ENCODE results near the gene CDC25C. TPM values are rescaled to one million over a fixed set of nuclear protein-coding genes. Genes with fewer than 3 reads are reported as not detected.

Gene CDC25C
- total and polyA plus RNA-seq, 2 experiments from 2014 or later = 5.0 to 16.2 TPM

DNA sequence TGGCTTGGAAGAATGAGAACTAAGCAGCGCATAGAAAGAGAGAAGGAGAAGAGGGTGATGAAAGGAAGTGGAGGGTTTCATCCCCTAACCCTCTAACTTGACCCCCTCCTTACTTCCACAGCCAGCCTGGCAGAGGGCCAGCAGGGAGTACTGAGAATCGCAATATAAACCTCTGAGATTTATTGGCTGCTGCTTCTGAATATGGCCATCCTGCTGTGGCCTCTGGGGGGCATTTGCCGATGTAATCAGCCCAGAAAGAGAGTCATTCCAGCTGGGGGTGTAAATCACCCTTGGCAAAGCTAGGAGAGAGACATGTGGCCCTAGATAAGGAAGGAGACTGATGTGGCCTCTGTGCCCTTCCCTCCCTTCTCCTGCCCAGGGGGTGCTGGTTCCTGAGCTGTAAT lies 56.2 kb downstream of the CDC25C start:
- Histone ChIP-seq H3K27me3 (peaks cover 20% of the 10 kb centered on the region), H3K4me1 (ENCODE audit: low read depth) (no peaks in the 10 kb centered on the region), H3K27ac (no peak overlapping the region), H3K4me3 (no peak overlapping the region), H3K9me3 (ENCODE audit: low read depth) (no peaks in the 10 kb centered on the region), H3K36me3 (no peaks in the 10 kb centered on the region)
- TF ChIP-seq, protein P1, sequence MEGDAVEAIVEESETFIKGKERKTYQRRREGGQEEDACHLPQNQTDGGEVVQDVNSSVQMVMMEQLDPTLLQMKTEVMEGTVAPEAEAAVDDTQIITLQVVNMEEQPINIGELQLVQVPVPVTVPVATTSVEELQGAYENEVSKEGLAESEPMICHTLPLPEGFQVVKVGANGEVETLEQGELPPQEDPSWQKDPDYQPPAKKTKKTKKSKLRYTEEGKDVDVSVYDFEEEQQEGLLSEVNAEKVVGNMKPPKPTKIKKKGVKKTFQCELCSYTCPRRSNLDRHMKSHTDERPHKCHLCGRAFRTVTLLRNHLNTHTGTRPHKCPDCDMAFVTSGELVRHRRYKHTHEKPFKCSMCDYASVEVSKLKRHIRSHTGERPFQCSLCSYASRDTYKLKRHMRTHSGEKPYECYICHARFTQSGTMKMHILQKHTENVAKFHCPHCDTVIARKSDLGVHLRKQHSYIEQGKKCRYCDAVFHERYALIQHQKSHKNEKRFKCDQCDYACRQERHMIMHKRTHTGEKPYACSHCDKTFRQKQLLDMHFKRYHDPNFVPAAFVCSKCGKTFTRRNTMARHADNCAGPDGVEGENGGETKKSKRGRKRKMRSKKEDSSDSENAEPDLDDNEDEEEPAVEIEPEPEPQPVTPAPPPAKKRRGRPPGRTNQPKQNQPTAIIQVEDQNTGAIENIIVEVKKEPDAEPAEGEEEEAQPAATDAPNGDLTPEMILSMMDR (IDR thresholded peaks at IDR 0.05; ENCODE audit: low read depth, low read length) = no peak
- peak in 1 of 2 donors; percentile 20 for DNase-seq (ENCODE audit: low read depth in 1 of 2, low spot score in 1 of 2)

DNA sequence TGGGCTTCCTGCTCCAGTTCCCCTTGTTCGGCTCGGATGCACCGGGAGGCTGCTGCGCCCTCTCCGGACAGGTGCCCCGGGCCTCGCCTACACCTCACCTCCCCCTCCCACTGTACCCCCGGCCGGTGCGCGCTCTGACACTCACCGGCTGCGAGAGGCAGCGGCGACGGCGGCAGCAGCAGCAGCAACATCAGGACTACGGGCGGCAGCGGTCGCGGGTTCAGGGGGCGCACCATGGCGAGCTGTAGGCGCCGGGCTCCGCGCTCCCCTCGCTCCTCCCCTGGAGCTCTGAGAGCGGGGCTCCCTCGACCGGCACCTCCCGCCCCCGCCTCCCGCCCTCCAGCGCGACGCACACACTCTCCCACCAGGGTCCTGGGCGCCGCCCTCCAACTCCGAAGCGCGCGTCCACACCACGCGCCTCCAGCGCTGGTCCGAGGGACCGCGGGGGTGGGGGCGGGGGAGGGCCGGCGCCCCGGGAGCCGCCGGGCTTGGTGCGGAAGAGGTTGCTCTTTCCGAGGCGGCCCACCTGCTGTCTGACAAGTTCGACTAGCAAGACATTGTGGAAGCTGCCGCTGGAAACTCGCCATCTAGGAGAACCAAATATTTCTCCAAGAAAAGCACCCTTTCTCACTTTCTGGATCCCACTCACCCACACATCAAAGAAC lies 57.3 kb downstream of the CDC25C start, which contains the start of gene GFRA3:
Gene GFRA3, minus strand, starts transcription at position 433 of the 665 bp plus-strand sequence. Its CDS starts 197 bp downstream, at position 236.
- no peaks in the 10 kb centered on the region for H3K9me3 ChIP-seq (ENCODE audit: low read depth)
- TF ChIP-seq, protein P1 (IDR thresholded peaks at IDR 0.05; ENCODE audit: low read depth, low read length) = no peak
- H3K4me1 ChIP-seq (ENCODE audit: low read depth) = no peaks in the 10 kb centered on the region
- no peaks in the 10 kb centered on the region for H3K36me3 ChIP-seq
- H3K27me3 ChIP-seq = peaks cover 20% of the 10 kb centered on the region
- DNase-seq (ENCODE audit: low read depth in 1 of 2, low spot score in 1 of 2) = peak; percentile 30 to 55
- H3K27ac ChIP-seq = no peak within 1 kb of the TSS
- H3K4me3 ChIP-seq = peak within 1 kb of the TSS; percentile 42

DNA sequence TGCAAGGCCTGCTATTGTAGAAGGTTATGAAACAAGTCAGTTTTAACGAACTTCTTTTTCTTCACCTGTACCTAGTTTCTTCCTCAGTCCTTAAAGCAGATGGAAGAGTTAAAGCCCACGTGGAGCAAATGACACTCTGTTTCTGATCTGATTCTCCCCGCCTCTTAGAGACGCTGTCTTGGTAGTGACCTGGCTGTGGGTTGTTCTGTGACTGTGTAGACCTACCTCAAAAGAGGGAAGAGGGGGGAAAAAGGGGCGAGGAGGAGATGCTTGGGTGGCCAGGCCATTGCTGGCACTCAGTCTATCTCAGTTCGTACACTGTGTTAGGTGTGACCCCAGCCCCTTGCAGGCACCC lies 57.8 kb downstream of the CDC25C start:
- peaks cover 20% of the 10 kb centered on the region for H3K27me3 ChIP-seq
- H3K4me3 ChIP-seq = peak overlapping the region; percentile 42
- no peak for DNase-seq (ENCODE audit: low read depth in 1 of 2, low spot score in 1 of 2)
- H3K9me3 ChIP-seq (ENCODE audit: low read depth) = no peaks in the 10 kb centered on the region
- TF ChIP-seq, protein P1 (IDR thresholded peaks at IDR 0.05; ENCODE audit: low read depth, low read length) = no peak
- no peak overlapping the region for H3K27ac ChIP-seq
- H3K4me1 ChIP-seq (ENCODE audit: low read depth) = no peaks in the 10 kb centered on the region
- H3K36me3 ChIP-seq = no peaks in the 10 kb centered on the region

DNA sequence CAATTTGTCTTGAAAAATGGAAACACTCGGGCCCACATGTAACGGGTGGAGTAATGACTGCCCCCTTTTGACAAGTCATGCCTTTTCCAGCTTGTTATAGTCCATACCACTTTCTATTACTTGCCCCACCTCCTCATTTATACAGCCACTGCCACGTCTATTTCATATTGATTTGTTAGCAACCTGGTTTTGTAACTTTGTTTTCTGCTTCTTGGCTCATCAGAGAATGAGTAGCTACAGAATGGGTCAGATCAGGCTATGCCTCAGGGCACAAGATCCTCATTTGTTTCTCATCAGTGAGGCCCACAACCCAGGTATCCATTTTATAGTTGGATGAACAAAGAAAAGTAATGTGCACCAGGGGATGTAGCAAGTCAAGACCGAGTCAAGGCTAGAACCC lies 58.9 kb downstream of the CDC25C start:
- Histone ChIP-seq H3K27ac (no peak overlapping the region), H3K36me3 (no peaks in the 10 kb centered on the region), H3K27me3 (peaks cover 20% of the 10 kb centered on the region), H3K4me1 (ENCODE audit: low read depth) (no peaks in the 10 kb centered on the region), H3K4me3 (no peak overlapping the region), H3K9me3 (ENCODE audit: low read depth) (no peaks in the 10 kb centered on the region)
- TF ChIP-seq, protein P1 (IDR thresholded peaks at IDR 0.05; ENCODE audit: low read depth, low read length) = no peak
- no peak for DNase-seq (ENCODE audit: low read depth in 1 of 2, low spot score in 1 of 2)

DNA sequence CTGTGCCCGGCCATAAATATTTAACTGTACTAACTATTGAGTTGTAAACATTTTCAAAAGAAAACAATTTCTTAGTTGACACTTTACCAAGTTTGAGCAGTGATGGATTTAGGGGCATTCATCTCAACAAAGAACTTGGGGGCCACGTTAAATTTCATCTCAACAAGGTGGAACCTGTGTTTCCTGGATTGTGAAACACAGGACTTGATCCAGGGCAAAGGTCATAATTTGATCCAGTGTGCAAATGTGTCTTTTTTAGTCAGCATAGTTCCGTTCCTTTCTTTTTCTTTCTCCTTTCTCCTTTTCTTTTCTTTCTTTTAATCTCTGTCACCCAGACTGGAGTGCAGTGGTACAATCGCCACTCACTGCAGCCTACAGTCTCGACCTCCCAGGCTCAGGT lies 60.3 kb downstream of the CDC25C start:
- no peak overlapping the region for H3K27ac ChIP-seq
- peaks cover 20% of the 10 kb centered on the region for H3K27me3 ChIP-seq
- no peaks in the 10 kb centered on the region for H3K9me3 ChIP-seq (ENCODE audit: low read depth)
- H3K4me3 ChIP-seq = no peak overlapping the region
- no peak for DNase-seq (ENCODE audit: low read depth in 1 of 2, low spot score in 1 of 2)
- H3K36me3 ChIP-seq = no peaks in the 10 kb centered on the region
- no peaks in the 10 kb centered on the region for H3K4me1 ChIP-seq (ENCODE audit: low read depth)
- TF ChIP-seq, protein P1 (IDR thresholded peaks at IDR 0.05; ENCODE audit: low read depth, low read length) = no peak
